HG02642 (cell line): ENCODE measurements around the gene TDRD3.
A peak's percentile ranks its signal among the peaks of the same experiment; 100 is the strongest.
"Not testable (repeated sequence)": the region's sequence is repeated elsewhere in the genome, so short reads cannot be mapped to it uniquely, and the experiment has no call there.

Experiments
- ATAC-seq: cut with Tn5 transposase; IDR thresholded peaks from one replicate; pipeline ENCODE4 v1.9.1; 2021; ENCODE audit warnings: mild to moderate bottlenecking; ENCODE audit not compliant: unreplicated experiment, poor library complexity

The TDRD3 gene

DNA sequence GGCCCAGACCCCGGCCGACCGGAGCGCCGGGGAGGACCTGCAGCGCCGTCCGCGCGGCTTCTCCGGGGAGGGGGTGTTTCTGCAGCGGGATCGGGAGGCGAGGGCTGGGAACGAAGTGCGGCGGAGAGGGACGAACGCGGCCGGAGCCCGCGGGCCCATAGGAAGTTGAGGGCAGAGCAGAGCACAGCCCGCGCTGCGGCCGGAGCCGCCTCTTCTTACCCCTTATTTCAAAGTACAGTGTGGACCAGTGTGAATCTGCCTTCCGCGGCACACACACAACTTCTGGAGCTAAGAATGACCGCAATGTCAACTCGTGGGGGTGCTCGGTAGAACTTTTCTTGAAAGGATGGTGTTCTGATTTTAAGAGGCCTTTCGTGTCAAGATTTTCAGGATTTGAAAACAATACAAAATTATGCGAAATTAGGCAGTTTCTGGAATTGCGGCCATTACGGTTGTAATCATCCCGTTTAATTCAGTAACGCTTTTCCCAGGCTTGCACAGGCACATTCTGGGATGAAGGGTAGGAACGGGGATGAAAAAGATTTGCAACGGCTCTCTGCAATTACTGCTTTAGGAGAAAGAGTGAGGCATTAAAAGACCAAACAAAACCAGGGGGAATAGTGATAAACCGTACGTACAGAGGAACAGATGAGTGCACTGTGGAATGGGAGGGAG lies 821 bp downstream of the TDRD3 start:
- peak; percentile 35 for ATAC-seq

DNA sequence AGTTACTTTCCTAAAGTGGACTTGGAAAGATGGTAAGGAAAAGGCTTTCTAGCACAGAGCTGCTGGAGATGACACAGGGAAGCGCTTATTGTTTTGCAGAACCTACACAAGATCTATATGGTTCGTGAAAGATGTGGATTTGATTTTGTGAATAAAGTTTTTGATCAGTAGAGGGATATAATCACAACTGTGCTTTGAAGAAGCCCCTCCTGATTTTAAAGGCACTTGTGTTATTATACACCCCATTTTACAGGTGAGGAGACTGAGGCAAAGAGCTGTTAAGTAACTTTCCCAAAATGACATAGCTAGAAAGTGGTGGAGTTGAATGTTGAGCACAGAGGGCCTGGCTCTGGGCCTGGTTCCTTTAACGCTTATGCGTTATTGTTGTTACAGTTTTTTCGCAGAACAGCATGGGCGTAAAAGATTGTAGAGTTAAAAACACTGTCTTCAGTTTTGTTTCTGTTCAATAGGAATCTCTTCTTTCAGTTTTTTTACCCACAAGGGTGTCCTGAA lies 1.4 kb downstream of the TDRD3 start:
- no peak for ATAC-seq

DNA sequence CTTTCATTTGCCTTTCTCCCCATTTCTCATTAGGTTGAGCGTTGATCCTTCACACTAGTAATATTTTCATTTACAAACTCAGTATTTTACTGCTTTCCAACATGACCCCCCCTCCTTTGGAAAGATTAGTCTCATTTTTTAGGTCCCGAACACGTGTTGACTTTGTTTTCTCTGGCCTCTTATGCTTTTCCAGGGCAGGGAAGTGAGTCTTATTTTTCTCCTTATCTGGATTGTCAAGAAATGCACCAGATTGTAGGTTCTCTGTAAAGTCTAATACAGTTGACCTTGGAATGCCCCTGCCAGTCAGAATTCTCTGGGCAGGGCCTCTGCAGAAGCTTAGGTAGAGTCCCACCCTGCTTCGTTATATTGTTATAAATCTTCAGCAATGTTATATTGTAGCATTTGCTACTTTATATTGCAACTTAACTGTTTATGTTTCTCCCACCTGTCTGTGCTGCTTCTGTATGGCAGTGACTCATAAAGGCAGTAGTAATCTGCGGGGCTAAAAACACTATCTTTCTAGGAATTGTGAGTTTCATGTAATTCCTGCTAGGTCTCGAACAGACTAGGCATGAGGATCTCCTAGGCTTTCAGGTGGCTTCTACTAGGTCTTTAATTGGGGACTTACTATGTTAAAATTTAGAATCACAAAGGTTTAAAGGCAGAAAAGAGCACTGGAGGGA lies 2.0 kb downstream of the TDRD3 start:
- ATAC-seq: no peak

DNA sequence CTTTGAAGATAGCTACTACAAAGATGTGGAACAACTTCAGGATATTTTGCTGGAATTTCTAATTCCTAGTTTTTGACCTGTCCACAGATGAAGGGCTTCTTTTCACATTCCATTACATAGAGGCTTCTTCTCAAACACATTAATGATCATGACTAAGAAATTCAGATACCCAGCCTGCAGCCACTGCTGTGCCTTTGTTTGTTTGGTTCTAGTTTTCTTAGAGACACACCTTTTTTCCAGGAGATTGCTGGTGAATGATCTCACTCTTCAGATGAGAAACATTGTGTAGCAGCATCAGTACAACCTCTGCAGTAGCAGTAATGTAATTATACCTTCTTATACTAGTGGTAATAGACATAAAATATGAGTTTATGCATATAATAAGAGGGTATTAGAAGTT lies 5.0 kb downstream of the TDRD3 start:
- no peak for ATAC-seq

DNA sequence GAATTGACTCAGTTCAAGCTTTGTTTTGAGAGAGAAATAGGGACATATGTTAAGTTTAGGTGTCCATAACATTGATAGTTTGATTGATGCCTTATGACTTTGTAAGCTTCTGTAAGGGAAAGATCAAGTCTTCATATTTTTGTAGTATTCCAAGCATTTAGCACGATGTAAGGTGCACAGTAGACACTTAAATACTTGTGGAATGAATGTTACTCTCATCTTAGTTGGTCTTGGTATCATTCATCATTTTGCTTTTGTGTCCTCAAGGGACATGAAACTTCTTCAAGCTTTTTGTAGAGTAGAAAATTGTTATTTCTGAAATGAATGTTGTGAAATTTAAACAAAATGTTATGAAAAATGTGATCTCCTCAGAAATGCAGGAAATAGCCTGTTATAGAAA lies 10.1 kb downstream of the TDRD3 start:
- no peak for ATAC-seq

DNA sequence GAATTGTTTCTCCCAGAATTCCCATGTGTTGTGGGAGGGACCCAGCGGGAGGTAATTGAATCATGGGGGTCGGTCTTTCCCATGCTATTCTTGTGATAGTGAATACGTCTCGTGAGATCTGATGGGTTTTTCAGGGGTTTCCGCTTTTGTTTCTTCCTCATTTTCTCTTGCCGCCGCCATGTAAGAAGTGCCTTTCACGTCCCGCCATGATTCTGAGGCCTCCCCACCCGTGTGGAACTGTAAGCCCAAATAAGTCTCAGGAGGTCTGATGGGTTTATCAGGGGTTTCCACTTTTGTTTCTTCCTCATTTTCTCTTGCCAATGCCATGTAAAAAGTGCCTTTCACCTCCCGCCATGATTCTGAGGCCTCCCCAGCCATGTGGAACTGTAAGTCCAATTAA lies 10.8 kb downstream of the TDRD3 start:
- not testable (repeated sequence) for ATAC-seq

DNA sequence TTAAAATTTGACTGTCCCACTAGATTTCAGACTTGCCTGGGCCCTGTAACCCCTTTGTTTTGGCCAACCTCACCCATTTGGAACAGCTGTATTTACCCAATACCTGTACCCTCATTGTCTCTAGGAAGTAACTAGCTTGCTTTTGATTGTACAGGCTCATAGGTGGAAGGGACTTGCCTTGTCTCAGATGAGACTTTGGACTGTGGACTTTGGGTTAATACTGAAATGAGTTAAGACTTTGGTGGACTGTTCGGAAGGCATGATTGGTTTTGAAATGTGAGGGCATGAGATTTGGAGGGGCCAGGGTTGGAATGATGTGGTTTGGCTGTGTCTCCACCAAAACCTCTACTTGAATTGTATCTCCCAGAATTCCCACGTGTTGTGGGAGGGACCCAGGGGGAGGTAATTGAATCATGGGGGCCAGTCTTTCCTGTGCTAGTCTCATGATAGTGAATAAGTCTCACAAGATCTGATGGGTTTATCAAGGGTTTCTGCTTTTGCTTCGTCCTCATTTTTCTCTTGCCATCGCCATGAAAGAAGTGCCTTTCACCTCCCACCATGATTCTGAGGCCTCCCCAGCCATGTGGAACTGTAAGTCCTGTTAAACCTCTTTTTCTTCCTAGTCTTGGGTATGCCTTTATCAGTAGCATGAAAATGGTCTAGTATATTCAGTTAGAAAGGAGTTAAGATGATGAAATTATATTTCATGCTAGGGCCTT lies 12.7 kb downstream of the TDRD3 start:
- ATAC-seq: not testable (repeated sequence)

DNA sequence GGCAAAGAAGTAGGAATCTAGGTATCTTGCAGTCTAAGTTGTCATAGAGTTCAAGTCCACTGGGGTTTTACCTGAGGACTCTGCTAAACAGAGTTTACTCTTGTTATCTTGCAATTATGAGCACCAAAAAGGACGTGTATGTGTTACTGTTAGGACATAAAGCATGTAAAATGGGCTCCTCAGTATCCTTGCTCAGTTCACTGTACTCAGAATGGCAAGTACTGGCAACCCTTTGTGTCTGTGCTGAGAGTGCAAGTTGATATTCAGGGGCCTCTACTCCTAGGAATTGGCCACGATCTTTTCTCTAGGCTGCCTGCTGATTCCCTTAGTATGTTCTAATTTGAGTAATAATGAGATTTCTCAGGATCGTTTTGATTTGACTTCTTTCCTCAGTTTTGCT lies 13.3 kb downstream of the TDRD3 start:
- ATAC-seq: no peak

DNA sequence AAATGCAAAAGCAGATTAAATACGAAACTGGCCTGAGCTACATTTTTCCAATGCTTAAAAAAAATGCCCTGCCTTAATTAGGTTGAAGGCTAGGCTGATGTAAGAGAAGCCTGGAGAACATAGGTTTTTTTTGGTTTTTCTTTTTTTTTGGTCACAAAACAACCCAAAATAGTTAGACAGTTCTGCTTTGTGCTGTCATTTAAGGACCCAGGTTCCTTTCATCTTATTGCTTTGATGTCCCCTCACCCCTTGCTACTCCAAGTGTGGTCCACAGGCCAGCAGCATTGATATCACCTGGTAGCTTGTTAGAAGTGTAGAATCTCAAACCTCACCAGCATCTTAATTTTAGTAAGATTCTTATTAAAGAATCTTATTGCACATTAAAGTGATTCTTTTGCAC lies 14.4 kb downstream of the TDRD3 start:
- ATAC-seq: no peak

DNA sequence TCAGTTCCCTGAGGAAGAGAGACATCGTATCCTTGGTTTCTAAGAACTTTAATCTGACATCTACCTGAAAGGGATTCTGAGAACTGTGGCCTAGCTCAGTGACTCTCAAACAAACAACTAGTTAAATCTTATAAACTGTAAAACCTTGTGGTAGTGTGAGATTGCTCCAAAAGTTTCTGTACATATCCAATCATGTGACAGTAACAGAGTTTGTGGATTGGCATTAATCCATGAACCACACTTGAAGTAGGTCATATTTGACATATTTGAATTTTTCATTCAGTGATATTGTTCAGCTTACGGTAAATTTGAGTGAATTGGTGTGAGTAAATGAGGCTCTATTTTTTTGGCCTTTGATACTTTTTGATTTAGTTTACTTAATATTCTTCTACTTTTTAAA lies 15.0 kb downstream of the TDRD3 start:
- ATAC-seq: no peak

DNA sequence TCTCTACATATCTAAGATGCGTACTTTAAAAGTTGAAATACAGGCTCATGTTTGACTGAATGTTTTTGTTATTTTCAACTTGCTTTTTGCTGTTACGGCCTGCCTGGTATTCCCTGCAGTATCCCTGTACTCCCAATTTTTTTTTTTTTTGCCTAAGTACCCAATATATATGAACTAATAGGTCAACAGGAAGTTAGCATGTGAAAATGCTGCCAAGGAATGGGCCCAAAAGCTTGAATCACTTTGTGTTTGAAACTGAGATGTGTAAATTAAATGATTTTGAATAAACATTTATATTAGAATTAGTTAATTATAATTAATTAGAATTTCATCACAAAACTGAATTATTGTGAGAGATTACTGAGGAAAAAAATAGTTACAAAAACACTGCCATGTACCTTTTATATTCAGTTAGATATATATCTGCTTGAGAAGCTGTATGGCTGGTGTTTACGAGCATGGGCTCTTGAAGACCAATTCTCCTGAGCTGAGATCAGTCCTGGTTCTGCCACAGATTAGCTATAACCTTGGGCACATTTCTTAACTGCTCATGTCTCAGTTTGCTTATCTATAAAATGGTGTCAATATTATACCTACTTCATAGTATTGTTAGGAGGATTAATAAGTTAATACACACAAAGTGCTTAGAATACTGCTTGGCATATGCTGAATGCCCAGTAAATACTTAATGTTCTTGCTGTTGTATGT lies 16.0 kb downstream of the TDRD3 start:
- no peak for ATAC-seq

DNA sequence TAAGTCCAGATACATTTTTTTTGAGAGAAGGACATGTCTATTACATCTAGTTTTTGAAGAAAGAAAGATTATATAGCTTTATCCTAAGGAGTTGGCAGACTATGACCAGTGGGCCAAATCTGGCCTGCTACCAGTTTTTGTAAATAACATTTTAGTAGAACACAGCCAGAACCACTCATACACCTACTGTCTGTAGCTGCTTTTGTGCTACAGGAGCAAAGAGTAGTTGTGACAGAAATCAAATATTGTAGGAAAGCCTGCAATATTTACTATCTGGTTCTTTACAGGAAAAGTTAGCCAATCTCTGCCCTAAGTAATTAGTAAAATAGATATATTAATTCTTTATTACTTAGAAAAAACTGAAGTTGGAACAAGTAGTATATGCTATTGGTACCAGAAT lies 17.2 kb downstream of the TDRD3 start:
- ATAC-seq: no peak

DNA sequence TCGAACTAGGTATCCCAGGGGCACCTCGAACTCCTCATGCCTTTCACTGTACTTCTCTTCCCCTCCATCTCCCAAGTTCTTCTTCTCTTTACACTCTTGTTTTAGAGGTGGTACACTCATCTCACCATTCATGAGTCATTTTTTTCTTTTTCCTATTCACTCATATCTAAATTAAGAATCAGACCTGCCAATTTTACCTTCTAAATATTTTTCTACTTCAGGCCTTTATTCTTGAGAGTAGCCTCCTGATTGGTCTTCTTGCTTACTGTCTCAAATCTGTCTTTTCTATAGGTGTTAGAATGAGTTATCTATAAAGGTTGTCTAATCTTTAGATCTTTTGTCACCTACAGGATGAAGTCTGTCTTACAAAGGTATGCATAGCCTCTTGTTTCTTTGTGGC lies 20.7 kb downstream of the TDRD3 start:
- peak; percentile 56 for ATAC-seq

DNA sequence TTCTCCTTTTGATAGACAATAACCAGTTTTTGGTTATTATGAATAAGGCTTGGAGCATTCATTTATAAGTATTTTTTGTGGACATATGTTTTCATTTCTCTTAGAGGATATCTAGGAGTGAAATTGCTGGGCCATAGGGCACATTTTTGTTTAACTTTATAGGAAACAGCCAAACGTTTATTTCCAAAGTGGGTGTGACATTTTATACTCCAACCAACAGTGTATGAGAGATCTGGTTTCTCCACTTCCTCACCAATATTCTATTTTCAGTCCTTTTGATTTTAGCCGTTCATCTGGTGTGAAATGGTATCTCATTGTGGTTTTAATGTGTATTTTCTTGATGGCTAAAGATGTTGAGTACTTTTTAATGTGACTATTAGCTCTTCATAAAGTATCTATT lies 21.9 kb downstream of the TDRD3 start:
- ATAC-seq: no peak

DNA sequence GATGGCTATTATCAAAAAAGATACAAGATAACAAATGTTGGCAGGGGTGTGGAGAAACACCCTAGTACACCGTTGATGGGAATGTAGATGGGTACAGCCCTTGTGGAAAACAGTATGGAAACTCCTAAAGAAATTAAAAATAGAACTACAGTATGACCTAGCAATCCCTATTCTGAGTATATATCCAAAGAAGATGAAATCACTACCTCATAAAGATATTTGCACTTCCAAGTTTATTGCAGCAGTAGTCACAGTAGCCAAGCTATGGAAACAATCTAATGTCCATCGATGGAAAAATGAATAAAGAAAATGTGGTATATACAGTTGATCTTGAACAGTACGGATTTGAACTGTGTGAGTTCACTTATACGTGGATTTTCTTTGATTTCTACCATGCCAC lies 28.3 kb downstream of the TDRD3 start:
- no peak for ATAC-seq

DNA sequence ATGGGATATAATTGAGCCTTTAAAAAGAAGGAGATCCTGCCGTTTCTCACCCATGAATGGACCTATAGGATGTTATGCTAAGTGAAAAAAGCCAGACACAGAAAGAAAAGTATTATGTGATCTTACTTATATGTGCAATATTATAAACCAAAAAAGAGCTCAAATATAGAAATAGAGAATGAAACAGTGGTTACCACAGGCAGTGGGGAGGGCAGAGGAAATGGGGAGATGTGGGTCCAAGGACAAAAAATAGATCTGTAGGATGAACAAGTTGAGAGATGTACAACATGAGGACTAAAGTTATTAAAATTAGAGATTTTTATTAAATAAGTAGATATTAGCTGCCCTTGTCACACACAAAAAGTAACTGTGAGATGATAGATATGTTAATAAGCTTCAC lies 29.1 kb downstream of the TDRD3 start:
- no peak for ATAC-seq

DNA sequence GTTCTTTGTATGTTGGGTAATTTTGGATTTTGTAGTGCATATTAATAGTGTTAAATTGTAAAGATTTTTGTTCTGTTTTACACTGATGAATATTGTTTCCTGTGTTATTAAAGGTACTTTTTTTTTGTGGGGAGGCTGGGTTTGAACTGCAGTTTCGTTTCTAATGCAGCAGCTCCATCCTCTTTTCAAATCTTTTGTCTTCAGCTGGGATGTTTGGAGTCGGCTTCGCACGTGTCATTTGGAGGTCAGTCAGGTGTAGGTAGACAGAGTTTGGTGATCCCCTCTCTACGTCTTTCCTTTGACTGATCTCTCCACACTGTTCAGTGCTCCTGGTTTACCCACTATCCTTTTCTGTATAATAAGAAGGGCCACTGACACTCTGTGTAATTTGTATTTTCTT lies 30.3 kb downstream of the TDRD3 start:
- ATAC-seq: peak; percentile 54

DNA sequence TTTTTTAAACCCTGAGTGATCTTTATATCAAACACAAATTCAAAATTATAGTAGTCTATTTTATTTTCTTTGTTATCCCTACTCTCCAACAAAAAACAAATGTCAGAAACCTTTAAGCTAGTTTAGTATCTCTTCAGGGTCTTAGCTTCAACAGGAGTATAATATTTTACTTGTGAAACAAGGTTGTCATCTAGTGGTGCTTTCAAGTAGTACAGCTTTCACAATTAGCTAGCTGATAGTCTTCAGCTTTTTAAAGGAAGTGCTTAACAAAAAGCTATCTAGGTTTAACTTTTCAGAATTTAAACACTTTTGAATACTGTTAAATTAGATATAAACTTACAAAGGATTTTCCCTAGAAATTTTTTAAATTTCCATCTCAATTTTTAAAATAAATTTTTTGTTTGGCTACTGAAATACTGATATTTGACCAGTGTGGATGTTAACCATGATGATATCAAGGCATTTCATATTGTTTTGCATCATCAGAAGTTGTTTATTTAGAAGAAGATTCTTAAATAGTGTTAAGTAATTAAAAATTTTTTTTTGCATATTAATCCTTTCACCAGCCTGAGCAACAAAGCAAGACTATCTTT lies 34.2 kb downstream of the TDRD3 start:
- peak; percentile 73 for ATAC-seq

DNA sequence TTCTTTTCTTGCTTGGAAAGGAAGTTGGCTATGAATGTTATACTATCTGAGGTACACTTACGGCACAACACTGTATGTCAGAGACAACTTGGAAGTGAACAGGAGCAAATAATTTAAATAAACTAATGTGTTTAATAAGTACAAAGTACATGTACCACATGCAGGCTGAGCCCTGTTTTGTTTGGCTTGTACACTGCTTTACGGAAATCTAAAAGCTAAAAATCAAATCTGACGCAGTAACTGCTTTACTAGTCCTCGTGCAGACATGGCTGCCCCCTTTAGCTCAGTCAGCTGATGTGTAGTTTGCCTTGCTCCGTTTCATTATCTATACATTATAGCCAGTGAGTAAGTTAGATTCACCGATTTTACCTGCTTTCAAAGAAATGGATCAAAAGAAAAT lies 36.5 kb downstream of the TDRD3 start:
- no peak for ATAC-seq

DNA sequence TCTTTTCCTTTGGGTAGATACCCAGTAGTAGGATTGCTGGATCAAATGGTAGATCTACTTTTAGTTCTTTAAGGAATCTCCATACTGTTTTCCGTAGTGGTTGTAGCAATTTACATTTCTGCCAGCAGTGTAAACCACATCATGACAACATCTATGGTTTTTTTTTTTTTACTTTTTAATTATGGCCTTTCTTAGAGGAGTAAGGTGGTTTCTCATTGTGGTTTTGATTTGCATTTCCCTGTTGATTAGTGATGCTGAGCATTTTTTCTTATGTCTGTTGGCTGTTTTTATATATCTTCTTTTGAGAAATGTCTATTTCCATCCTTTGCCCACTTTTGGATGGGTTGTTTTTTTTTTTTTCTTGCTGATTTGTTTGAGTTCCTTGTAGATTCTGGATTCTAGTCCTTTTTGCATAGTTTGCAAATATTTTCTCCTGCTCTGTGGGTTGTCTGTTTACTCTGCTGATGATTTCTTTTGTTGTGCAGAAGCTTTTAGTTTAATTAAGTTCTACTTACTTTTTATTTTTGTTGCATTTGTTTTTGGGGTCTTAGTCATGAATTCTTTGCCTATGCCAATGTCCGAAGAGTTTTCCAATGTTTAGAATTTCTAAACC lies 38.8 kb downstream of the TDRD3 start:
- peak; percentile 44 for ATAC-seq
